GM20000 (cell line): ENCODE results near the gene COL5A1.

Experiments
- DNase-seq: peaks from one replicate; pipeline ENCODE4 v3.0.0; 2012; ENCODE audit warnings: low spot score
- TF ChIP-seq, protein P1 (sequence below): IDR thresholded peaks from 2 replicates; pipeline ENCODE4 v1.5.1; 2012; ENCODE audit warnings: mild to moderate bottlenecking, control low read depth; ENCODE audit errors: extremely low read depth, missing control alignments

Gene COL5A1

DNA sequence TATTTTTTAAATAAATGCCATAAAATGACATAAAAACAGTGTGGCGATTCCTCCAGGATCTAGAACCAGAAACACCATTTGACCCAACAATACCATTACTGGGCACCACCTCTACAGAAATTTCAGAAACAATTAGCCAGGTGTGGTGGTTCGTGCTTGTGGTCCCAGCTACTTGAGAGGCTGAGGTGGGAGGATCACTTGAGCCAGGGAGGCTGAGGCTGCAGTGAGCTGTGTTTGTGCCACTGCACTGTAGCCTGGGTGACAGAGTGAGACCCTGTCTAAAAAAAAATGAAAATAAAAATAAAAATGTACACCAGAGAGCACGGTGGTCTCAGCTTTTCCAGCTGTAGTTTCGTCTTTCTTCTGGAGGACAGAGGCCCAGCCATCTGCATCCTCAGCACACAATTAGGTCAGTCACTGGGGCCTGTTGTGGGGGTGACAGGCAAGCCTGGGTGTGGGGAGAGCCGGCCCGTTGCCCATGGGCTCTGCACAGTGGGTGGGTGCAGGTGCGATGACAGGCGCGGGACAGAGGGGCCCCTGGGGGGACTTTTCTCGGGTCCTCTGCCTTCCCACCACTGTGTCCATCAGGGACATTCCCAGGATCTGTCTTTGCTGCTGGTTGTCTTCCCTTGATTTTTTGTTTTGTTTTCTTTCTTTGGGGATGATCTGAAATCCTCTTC lies 9.8 kb downstream of the COL5A1 start:
- TF ChIP-seq, protein P1, sequence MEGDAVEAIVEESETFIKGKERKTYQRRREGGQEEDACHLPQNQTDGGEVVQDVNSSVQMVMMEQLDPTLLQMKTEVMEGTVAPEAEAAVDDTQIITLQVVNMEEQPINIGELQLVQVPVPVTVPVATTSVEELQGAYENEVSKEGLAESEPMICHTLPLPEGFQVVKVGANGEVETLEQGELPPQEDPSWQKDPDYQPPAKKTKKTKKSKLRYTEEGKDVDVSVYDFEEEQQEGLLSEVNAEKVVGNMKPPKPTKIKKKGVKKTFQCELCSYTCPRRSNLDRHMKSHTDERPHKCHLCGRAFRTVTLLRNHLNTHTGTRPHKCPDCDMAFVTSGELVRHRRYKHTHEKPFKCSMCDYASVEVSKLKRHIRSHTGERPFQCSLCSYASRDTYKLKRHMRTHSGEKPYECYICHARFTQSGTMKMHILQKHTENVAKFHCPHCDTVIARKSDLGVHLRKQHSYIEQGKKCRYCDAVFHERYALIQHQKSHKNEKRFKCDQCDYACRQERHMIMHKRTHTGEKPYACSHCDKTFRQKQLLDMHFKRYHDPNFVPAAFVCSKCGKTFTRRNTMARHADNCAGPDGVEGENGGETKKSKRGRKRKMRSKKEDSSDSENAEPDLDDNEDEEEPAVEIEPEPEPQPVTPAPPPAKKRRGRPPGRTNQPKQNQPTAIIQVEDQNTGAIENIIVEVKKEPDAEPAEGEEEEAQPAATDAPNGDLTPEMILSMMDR, result no peak
- DNase-seq, result no peak

DNA sequence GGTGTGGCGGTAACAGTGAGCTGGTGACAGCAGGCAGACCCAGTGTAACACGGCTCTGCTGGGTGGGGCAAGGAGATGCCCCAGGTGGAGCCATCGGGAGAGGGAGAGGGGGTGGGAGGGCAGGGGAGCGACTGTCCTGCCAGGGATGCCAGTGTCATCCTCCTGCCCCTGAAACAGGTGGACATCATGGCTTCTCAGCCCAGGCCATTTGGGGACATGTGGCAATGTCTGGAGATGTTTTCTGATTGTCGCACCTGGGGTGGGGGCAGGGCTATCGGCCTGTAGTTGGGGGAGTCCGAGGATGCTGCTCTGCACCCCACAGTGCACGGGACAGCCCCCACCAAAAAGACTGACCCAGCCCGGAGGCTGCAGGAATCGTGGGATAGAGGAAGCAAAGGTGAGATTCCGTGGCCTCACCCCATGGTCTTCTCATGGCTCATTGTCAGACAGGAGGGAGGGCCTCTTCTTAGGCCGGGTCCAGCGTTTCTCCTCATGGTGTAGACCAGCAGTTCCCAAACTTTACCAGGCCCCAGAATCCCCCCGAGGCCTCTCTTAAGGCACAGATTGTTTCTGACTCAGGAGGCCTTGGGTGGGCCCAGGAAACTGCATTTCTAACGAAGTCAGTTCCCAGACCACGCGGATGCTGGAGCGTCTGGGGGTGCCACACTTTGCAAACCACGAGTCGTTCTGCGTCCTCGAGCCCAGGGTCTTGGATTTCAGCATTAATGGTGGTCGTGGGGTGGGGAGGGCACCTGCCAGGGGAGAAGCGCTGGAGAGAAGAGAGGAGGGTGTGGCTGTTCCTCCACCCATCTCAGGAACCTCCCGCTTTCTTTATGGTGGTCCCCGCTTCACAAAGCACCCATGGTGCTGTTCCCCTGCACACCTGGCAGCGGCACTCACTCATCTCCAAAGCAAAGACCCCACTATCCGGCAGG lies 11.0 kb downstream of the COL5A1 start:
- DNase-seq, result no peak
- TF ChIP-seq, protein P1, result no peak

DNA sequence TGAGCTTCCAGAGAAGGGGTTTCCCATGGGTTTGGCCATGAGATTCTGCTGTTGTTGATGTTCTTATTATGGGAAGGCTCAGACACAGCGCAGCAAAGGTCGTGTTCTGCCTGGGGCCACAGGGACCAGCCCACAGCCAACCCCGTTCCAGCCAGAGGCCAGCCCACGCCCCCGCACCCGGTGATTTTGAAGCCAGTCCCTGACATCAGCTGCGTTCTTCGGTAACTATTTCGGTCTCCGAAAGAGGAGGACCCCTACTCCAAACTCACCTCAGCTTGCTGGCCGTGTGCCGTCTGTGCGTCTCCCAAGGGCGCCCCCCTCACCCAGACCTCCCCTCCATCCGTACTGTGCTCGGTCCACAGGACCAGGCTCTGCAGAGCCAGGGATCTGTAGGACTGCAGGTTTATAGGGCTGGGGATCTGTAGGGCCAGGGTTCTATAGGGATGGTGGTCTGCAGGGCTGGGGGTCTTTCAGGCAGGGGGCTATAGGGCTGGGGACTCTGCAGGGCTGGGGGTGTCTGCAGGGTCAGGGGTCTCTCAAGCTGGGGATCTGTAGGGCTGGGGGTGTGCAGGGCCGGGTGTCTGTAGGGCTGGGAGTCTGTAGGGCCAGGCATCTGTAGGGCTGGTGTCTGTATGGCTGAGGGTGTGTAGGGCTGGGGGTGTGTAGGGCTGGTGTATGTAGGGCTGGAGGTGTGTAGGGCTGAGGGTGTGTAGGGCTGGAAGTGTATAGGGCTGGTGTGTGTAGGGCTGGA lies 11.8 kb downstream of the COL5A1 start:
- TF ChIP-seq, protein P1, result no peak
- no peak for DNase-seq

DNA sequence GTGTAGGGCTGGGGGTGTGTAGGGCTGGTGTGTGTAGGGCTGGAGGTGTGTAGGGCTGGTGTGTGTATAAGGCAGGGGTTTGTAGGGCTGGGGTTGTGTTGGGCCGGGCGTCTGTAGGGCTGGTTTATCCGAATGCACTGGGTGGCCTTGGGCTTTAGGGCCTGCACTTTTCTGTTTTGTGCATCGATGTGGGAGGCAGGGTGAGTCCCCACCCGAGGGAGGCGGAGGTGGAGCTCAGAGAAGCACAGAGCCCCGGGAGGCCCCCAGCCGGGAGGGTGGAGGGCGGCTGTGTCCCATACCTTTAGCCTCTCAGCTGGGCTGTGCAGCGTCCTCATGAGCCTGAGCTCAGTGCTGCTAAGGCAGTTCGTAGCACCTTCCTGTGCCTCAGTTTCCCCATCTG lies 13.5 kb downstream of the COL5A1 start:
- TF ChIP-seq, protein P1, result no peak
- no peak for DNase-seq

DNA sequence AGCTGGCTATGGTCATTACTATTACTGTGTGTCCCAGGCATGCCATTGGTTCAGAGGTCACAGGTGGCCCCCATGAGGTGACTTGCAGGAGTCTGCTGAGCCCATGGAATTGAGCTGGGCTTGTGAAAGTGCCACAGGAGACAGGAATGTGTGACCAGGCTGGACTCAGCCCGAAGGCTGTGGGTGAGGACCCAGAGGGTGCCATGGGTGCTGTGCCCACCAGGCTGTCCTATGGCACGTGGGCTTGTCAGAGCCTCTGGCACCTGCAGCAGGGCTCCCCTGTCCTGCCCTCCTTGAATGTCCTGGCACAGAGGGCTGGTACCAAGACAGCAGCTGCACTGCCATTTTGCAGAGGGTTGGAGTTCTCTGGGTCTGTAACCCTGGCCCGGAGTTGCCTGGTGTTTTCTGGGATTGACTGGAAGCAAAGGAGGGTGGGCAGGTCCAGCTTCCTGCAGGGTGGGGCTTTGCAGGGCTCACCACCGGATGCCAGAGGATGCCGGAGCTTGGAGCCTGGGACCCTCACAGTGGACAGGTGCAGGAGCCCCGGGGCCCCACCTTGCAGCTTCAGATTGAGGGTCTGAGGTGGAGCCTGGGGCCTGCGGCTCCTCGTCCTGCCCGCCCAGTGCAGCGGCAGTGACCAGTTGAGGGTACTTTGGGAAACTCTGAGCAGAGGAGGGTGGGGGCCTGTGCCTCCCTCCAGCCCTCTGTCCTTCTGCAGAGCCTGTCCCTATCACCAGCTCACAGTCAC lies 14.2 kb downstream of the COL5A1 start:
- no peak for DNase-seq
- TF ChIP-seq, protein P1, result no peak

DNA sequence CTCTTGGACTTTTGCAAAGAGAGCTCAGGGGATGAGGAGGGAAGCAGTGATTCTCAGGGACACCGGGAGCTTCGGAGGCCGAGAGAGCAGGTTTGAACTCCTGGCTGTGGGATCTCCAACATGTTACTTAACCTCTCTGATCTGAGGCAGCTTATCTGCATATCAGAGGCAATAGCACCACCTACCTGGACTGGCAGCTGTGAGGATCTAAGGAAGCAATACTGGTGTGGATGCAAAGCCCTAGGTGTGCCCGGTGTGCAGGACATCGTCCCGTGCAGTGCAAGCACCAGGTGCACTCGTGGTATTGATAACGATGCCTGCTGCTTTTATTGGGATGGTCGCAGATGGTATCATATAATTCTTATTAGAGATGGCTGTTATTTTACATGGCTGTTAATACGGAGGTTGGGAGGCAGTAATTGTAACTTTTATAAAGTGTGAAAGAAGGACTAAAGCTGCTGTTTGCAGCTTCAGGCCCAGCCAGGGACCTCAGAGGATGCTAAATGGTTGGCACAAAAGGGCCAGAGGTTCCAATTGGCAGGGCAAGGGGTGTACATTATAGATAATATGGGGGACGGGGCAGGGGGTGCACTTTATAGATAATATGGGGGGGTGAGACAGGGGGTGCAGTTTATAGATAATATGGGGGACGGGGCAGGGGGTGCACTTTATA lies 14.9 kb downstream of the COL5A1 start:
- TF ChIP-seq, protein P1, result no peak
- DNase-seq, result no peak
